ENCODE data around the gene KDM2B.

KDM2B gene

GRCh38 chr12:121476477-121476876, 104.3 kb downstream of the KDM2B start:
- TF ChIP-seq CTCF (conservative IDR thresholded peaks at IDR 0.05) (no peak), ZFX (IDR thresholded peaks at IDR 0.05) (no peak)
- H3K27ac ChIP-seq = no peak overlapping the region

- TF ChIP-seq CTCF (conservative IDR thresholded peaks at IDR 0.05) (no peak), ZFX (IDR thresholded peaks at IDR 0.05) (no peak)
- H3K27ac ChIP-seq = no peak overlapping the region
Observed at GRCh38 chr12:121475279-121475678, 105.5 kb downstream of the KDM2B start.

- no peak overlapping the region for H3K27ac ChIP-seq
- TF ChIP-seq CTCF (conservative IDR thresholded peaks at IDR 0.05) (no peak), ZFX (IDR thresholded peaks at IDR 0.05) (no peak)
Observed at GRCh38 chr12:121472150-121472905, 108.5 kb downstream of the KDM2B start.

GRCh38 chr12:121470751-121471150, 110.1 kb downstream of the KDM2B start:
- no peak overlapping the region for H3K27ac ChIP-seq
- TF ChIP-seq CTCF (conservative IDR thresholded peaks at IDR 0.05) (no peak), ZFX (IDR thresholded peaks at IDR 0.05) (no peak)

GRCh38 chr12:121468499-121468801, 112.4 kb downstream of the KDM2B start:
- no peak for TF ChIP-seq ZFX (IDR thresholded peaks at IDR 0.05)
- no peak for TF ChIP-seq CTCF (conservative IDR thresholded peaks at IDR 0.05)
- H3K27ac ChIP-seq = no peak overlapping the region

GRCh38 chr12:121467638-121468498, 113.0 kb downstream of the KDM2B start:
- no peak for TF ChIP-seq ZFX (IDR thresholded peaks at IDR 0.05)
- H3K27ac ChIP-seq = peak overlapping the region; percentile 82

GRCh38 chr12:121466794-121467637, 113.8 kb downstream of the KDM2B start:
- H3K27ac ChIP-seq = peak overlapping the region; percentile 82
- TF ChIP-seq ZFX (IDR thresholded peaks at IDR 0.05) = peak; percentile 63
- no peak for TF ChIP-seq CTCF (conservative IDR thresholded peaks at IDR 0.05)
